Measurements from ENCODE around the gene UXS1. TPM values are rescaled to one million over a fixed set of nuclear protein-coding genes. Genes with fewer than 3 reads are reported as not detected.

Gene UXS1
- total RNA-seq, 2 experiments from 2014 or later = 20.5 to 21.9 TPM

DNA sequence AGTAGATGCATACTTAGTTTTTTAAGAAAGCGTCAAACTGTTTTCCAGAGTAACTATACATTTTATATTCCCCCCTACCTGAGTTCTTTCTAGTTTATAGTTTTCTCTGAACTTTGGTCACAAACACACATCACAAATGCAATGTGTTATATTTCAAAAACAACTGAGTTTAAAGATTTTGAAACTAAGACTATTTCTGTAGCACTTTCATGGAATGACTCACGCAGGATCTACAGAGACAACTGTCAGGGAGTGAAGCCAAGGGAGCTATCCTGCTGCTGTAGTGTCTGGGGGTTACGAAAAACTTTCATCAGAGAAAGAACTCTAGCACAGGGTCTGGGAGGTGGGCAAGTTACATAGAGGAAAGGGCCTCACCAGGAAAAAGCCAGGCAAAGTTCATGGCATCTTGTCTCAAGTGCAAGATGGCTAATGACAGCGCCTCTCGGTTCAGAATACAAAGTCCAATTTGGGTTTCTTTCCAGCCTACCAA, 66.8 kb downstream of the UXS1 start:
- BruUV-seq (replicated peaks) = no TSS peak
- ChIA-PET POLR2A (no interaction called here), CTCF (ENCODE audit: unreplicated experiment) (no interaction called here)
- no peaks in the 10 kb centered on the region for H3K9me2 ChIP-seq (ENCODE audit: insufficient read depth, low read length)
- no peak overlapping the region for H2AFZ ChIP-seq (ENCODE audit: low read length)
- H3K4me3 ChIP-seq (ENCODE audit: low read depth, low read length, poor library complexity, severe bottlenecking) = no peak overlapping the region
- intact Hi-C loops (cut with micrococcal nuclease; ENCODE audit: unreplicated experiment) = no loop called here
- no peaks in the 10 kb centered on the region for H3K9me3 ChIP-seq (ENCODE audit: low read length)
- no peaks in the 10 kb centered on the region for H4K20me1 ChIP-seq (ENCODE audit: insufficient read depth, low read length)
- no peaks in the 10 kb centered on the region; the same call in 1 of the 2 replicates for H3K36me3 ChIP-seq (ENCODE audit: insufficient read depth, low read length)
- TF ChIP-seq, protein P1, sequence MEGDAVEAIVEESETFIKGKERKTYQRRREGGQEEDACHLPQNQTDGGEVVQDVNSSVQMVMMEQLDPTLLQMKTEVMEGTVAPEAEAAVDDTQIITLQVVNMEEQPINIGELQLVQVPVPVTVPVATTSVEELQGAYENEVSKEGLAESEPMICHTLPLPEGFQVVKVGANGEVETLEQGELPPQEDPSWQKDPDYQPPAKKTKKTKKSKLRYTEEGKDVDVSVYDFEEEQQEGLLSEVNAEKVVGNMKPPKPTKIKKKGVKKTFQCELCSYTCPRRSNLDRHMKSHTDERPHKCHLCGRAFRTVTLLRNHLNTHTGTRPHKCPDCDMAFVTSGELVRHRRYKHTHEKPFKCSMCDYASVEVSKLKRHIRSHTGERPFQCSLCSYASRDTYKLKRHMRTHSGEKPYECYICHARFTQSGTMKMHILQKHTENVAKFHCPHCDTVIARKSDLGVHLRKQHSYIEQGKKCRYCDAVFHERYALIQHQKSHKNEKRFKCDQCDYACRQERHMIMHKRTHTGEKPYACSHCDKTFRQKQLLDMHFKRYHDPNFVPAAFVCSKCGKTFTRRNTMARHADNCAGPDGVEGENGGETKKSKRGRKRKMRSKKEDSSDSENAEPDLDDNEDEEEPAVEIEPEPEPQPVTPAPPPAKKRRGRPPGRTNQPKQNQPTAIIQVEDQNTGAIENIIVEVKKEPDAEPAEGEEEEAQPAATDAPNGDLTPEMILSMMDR (conservative IDR thresholded peaks at IDR 0.05; ENCODE audit: low read length) = no peak
- TF ChIP-seq EZH2phosphoT487 (IDR thresholded peaks at IDR 0.05; ENCODE audit: borderline replicate concordance, low read depth, low read length) = no peak
- H3K4me1 ChIP-seq (ENCODE audit: insufficient read depth, low read length, poor library complexity, severe bottlenecking) = no peaks in the 10 kb centered on the region
- H3K27ac ChIP-seq (ENCODE audit: low read depth, low read length, poor library complexity, severe bottlenecking) = no peak overlapping the region
- H3K4me2 ChIP-seq (ENCODE audit: low read length) = no peak overlapping the region
- no peak for DNase-seq (ENCODE audit: low spot score)
- H3K79me2 ChIP-seq (ENCODE audit: insufficient read depth, low read depth, low read length) = no peaks in the 10 kb centered on the region

DNA sequence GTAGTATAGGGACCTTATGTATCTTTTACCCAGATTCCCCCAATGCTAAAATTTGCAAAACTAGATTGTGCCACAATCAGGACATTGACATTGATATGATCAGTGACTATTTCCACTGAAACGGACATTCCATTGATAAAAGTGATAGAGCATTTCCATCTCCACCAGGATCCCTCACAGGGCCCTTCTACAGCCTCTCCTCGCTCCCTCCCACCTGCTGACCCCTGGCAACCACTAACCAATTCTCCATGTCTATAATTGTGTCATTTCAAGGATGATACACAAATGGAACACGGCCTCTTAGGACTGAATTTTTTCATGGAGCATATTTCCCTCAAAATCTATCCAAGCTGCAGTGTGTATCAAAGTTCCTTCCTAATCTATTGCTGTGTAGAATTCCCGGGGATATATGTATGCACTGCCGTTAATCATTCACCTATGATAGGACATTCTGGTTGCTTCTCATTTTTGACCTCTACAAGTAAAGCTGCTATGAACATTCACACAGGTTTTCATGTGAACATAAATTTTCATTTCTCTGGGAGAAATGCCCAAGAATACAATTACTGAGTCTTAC, 67.3 kb downstream of the UXS1 start:
- H4K20me1 ChIP-seq (ENCODE audit: insufficient read depth, low read length) = no peaks in the 10 kb centered on the region
- H3K79me2 ChIP-seq (ENCODE audit: insufficient read depth, low read depth, low read length) = no peaks in the 10 kb centered on the region
- no TSS peak for BruUV-seq (replicated peaks)
- DNase-seq (ENCODE audit: low spot score) = no peak
- H3K36me3 ChIP-seq (ENCODE audit: insufficient read depth, low read length) = no peaks in the 10 kb centered on the region; the same call in 1 of the 2 replicates
- H3K9me2 ChIP-seq (ENCODE audit: insufficient read depth, low read length) = no peaks in the 10 kb centered on the region
- H3K4me3 ChIP-seq (ENCODE audit: low read depth, low read length, poor library complexity, severe bottlenecking) = no peak overlapping the region
- H3K4me1 ChIP-seq (ENCODE audit: insufficient read depth, low read length, poor library complexity, severe bottlenecking) = no peaks in the 10 kb centered on the region
- ChIA-PET POLR2A (no interaction called here), CTCF (ENCODE audit: unreplicated experiment) (no interaction called here)
- no peaks in the 10 kb centered on the region for H3K9me3 ChIP-seq (ENCODE audit: low read length)
- intact Hi-C loops (cut with micrococcal nuclease; ENCODE audit: unreplicated experiment) = no loop called here
- no peak overlapping the region for H3K4me2 ChIP-seq (ENCODE audit: low read length)
- TF ChIP-seq, protein P1 (conservative IDR thresholded peaks at IDR 0.05; ENCODE audit: low read length) = no peak
- TF ChIP-seq EZH2phosphoT487 (IDR thresholded peaks at IDR 0.05; ENCODE audit: borderline replicate concordance, low read depth, low read length) = no peak
- H3K27ac ChIP-seq (ENCODE audit: low read depth, low read length, poor library complexity, severe bottlenecking) = no peak overlapping the region
- H2AFZ ChIP-seq (ENCODE audit: low read length) = no peak overlapping the region

DNA sequence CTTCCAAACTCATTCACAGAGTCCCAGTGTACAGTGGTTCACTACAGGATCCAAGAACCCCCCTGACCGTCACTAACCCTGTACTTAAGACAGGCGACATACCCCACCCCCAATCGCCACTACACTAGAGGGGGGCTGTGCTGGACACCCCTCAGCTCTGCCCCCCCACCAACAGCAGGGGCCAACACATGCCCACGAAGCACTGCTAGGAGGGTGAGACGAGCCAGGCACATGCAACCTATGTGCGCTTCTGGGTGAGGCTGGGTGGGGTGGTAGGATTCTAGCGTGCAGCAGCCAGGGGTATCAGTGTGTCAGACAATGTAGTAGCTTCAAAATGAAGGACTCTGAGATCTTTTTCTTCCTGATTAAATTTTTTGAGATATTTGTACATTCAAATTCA, 67.8 kb downstream of the UXS1 start:
- TF ChIP-seq, protein P1 (conservative IDR thresholded peaks at IDR 0.05; ENCODE audit: low read length) = no peak
- no peak for TF ChIP-seq EZH2phosphoT487 (IDR thresholded peaks at IDR 0.05; ENCODE audit: borderline replicate concordance, low read depth, low read length)
- Histone ChIP-seq H3K9me3 (ENCODE audit: low read length) (no peaks in the 10 kb centered on the region), H2AFZ (ENCODE audit: low read length) (no peak overlapping the region), H3K4me2 (ENCODE audit: low read length) (no peak overlapping the region), H3K4me3 (ENCODE audit: low read depth, low read length, poor library complexity, severe bottlenecking) (no peak overlapping the region), H3K27ac (ENCODE audit: low read depth, low read length, poor library complexity, severe bottlenecking) (no peak overlapping the region), H4K20me1 (ENCODE audit: insufficient read depth, low read length) (no peaks in the 10 kb centered on the region), H3K9me2 (ENCODE audit: insufficient read depth, low read length) (no peaks in the 10 kb centered on the region), H3K79me2 (ENCODE audit: insufficient read depth, low read depth, low read length) (no peaks in the 10 kb centered on the region), H3K36me3 (ENCODE audit: insufficient read depth, low read length) (no peaks in the 10 kb centered on the region; the same call in 1 of the 2 replicates), H3K4me1 (ENCODE audit: insufficient read depth, low read length, poor library complexity, severe bottlenecking) (no peaks in the 10 kb centered on the region)
- ChIA-PET CTCF (ENCODE audit: unreplicated experiment) (no interaction called here), POLR2A (no interaction called here)
- intact Hi-C loops (cut with micrococcal nuclease; ENCODE audit: unreplicated experiment) = no loop called here
- BruUV-seq (replicated peaks) = no TSS peak
- DNase-seq (ENCODE audit: low spot score) = no peak
